ENCODE data around the gene SLC31A1. TPM values are rescaled to one million over a fixed set of nuclear protein-coding genes. Genes with fewer than 3 reads are reported as not detected.

Gene SLC31A1
- total and polyA plus RNA-seq, 12 donors: 10.2 to 105 (median 28.4) TPM

GRCh38 chr9:113192455-113192854 is 28.9 kb upstream of the SLC31A1 start:
- Histone ChIP-seq H3K27ac (no peak overlapping the region), H3K36me3 (replicated peaks in 1 of 2) (peaks cover 0 to 50% of the 10 kb centered on the region in 2 donors), H3K4me3 (no peak overlapping the region), H3K4me1 (replicated peaks in 1 of 2) (peaks cover 0 to 10% of the 10 kb centered on the region in 2 donors), H3K27me3 (no peaks in the 10 kb centered on the region), H3K9me3 (replicated peaks in 1 of 3) (no peaks in the 10 kb centered on the region)
- DNase-seq: no peak
- intact Hi-C loops (cut with DNase I): no loop called here
- 62 to 100% (median 83%) methylated on average over 2 of the region's 2 CpGs for WGBS, 4 donors
- TF ChIP-seq POLR2A (IDR thresholded peaks at IDR 0.05): no peak
- TF ChIP-seq CTCF (IDR thresholded peaks at IDR 0.05): no peak

- H3K36me3 ChIP-seq (replicated peaks in 1 of 2): peaks cover 0 to 67% of the 10 kb centered on the region in 2 donors
- intact Hi-C loops (cut with DNase I): no loop called here
- no peaks in the 10 kb centered on the region for H3K27me3 ChIP-seq
- no peak overlapping the region for H3K27ac ChIP-seq
- TF ChIP-seq POLR2A (IDR thresholded peaks at IDR 0.05) (no peak), CTCF (IDR thresholded peaks at IDR 0.05) (no peak)
- WGBS, 4 donors: 81 to 94% (median 84%) methylated on average over 4 of the region's 4 CpGs
- no peaks in the 10 kb centered on the region for H3K4me1 ChIP-seq (replicated peaks in 1 of 2)
- H3K9me3 ChIP-seq (replicated peaks in 1 of 3): no peaks in the 10 kb centered on the region
- DNase-seq: no peak
- no peak overlapping the region for H3K4me3 ChIP-seq
Observed at GRCh38 chr9:113199683-113200329, 21.5 kb upstream of the SLC31A1 start.

- DNase-seq: no peak
- WGBS, 4 donors: 80 to 89% (median 84%) methylated on average over 2 of the region's 2 CpGs
- no peaks in the 10 kb centered on the region for H3K4me1 ChIP-seq (replicated peaks in 1 of 2)
- H3K36me3 ChIP-seq (replicated peaks in 1 of 2): peaks cover 0 to 74% of the 10 kb centered on the region in 2 donors
- TF ChIP-seq POLR2A (IDR thresholded peaks at IDR 0.05): no peak
- TF ChIP-seq CTCF (IDR thresholded peaks at IDR 0.05): no peak
- H3K9me3 ChIP-seq (replicated peaks in 1 of 3): no peaks in the 10 kb centered on the region
- H3K27me3 ChIP-seq: no peaks in the 10 kb centered on the region
- H3K4me3 ChIP-seq: no peak overlapping the region
- intact Hi-C loops (cut with DNase I): no loop called here
- H3K27ac ChIP-seq: peak overlapping the region in 1 of 5 donors; percentile 23
Observed at GRCh38 chr9:113205432-113205831, 15.9 kb upstream of the SLC31A1 start.

GRCh38 chr9:113205861-113206260 is 15.5 kb upstream of the SLC31A1 start:
- intact Hi-C loops (cut with DNase I): no loop called here
- no peaks in the 10 kb centered on the region for H3K9me3 ChIP-seq (replicated peaks in 1 of 3)
- peaks cover 0 to 74% of the 10 kb centered on the region in 2 donors for H3K36me3 ChIP-seq (replicated peaks in 1 of 2)
- no peak overlapping the region for H3K4me3 ChIP-seq
- DNase-seq: no peak
- TF ChIP-seq POLR2A (IDR thresholded peaks at IDR 0.05) (no peak), CTCF (IDR thresholded peaks at IDR 0.05) (no peak)
- no peaks in the 10 kb centered on the region for H3K27me3 ChIP-seq
- H3K27ac ChIP-seq: peak overlapping the region in 1 of 5 donors; percentile 23
- WGBS, 4 donors: 92 to 97% (median 94%) methylated on average over 1 of the region's 1 CpG
- no peaks in the 10 kb centered on the region for H3K4me1 ChIP-seq (replicated peaks in 1 of 2)

Measured in adrenal gland (tissue), 12 donors.